Measurements from ENCODE around the gene NID1. TPM values are rescaled to one million over a fixed set of nuclear protein-coding genes. Genes with fewer than 3 reads are reported as not detected.

The NID1 gene
- total RNA-seq, 2 experiments from 2014 or later: not detected

- TF ChIP-seq EZH2phosphoT487 (IDR thresholded peaks at IDR 0.05; ENCODE audit: borderline replicate concordance, low read depth, low read length) (no peak), CTCF (conservative IDR thresholded peaks at IDR 0.05; ENCODE audit: low read length) (no peak)
- Histone ChIP-seq H2AFZ (ENCODE audit: low read length) (no peak overlapping the region), H3K79me2 (ENCODE audit: insufficient read depth, low read depth, low read length) (no peaks in the 10 kb centered on the region), H3K4me3 (ENCODE audit: low read depth, low read length, poor library complexity, severe bottlenecking) (no peak overlapping the region), H3K4me2 (ENCODE audit: low read length) (no peak overlapping the region), H4K20me1 (ENCODE audit: insufficient read depth, low read length) (no peaks in the 10 kb centered on the region), H3K27ac (ENCODE audit: low read depth, low read length, poor library complexity, severe bottlenecking) (no peak overlapping the region), H3K4me1 (ENCODE audit: insufficient read depth, low read length, poor library complexity, severe bottlenecking) (no peaks in the 10 kb centered on the region), H3K9me2 (ENCODE audit: insufficient read depth, low read length) (no peaks in the 10 kb centered on the region), H3K9me3 (ENCODE audit: low read length) (no peaks in the 10 kb centered on the region), H3K36me3 (ENCODE audit: insufficient read depth, low read length) (no peaks in the 10 kb centered on the region)
- CTCF ChIA-PET (ENCODE audit: unreplicated experiment): no interaction called here
- intact Hi-C loops (cut with micrococcal nuclease; ENCODE audit: unreplicated experiment): no loop called here
- BruUV-seq (replicated peaks): no TSS peak
- POLR2A ChIA-PET: no interaction called here
- no peak for DNase-seq (ENCODE audit: low spot score)
Observed at GRCh38 chr1:236060286-236060685, 4.6 kb downstream of the NID1 start.

GRCh38 chr1:236059011-236059410, 5.9 kb downstream of the NID1 start:
- H4K20me1 ChIP-seq (ENCODE audit: insufficient read depth, low read length): no peaks in the 10 kb centered on the region
- DNase-seq (ENCODE audit: low spot score): no peak
- H3K27ac ChIP-seq (ENCODE audit: low read depth, low read length, poor library complexity, severe bottlenecking): no peak overlapping the region
- BruUV-seq (replicated peaks): no TSS peak
- H3K9me2 ChIP-seq (ENCODE audit: insufficient read depth, low read length): no peaks in the 10 kb centered on the region
- H2AFZ ChIP-seq (ENCODE audit: low read length): no peak overlapping the region
- intact Hi-C loops (cut with micrococcal nuclease; ENCODE audit: unreplicated experiment): no loop called here
- ChIA-PET POLR2A (no interaction called here), CTCF (ENCODE audit: unreplicated experiment) (interaction anchor here (0.6 kb wide), 1 partner anchor 1188 kb away, joined by 3 read pairs; no protein-coding TSS in a partner anchor)
- no peaks in the 10 kb centered on the region for H3K4me1 ChIP-seq (ENCODE audit: insufficient read depth, low read length, poor library complexity, severe bottlenecking)
- H3K36me3 ChIP-seq (ENCODE audit: insufficient read depth, low read length): no peaks in the 10 kb centered on the region
- no peak for TF ChIP-seq CTCF (conservative IDR thresholded peaks at IDR 0.05; ENCODE audit: low read length)
- no peak for TF ChIP-seq EZH2phosphoT487 (IDR thresholded peaks at IDR 0.05; ENCODE audit: borderline replicate concordance, low read depth, low read length)
- H3K4me3 ChIP-seq (ENCODE audit: low read depth, low read length, poor library complexity, severe bottlenecking): no peak overlapping the region
- H3K79me2 ChIP-seq (ENCODE audit: insufficient read depth, low read depth, low read length): no peaks in the 10 kb centered on the region
- no peak overlapping the region for H3K4me2 ChIP-seq (ENCODE audit: low read length)
- H3K9me3 ChIP-seq (ENCODE audit: low read length): no peaks in the 10 kb centered on the region

- intact Hi-C loops (cut with micrococcal nuclease; ENCODE audit: unreplicated experiment): no loop called here
- no peaks in the 10 kb centered on the region for H3K9me2 ChIP-seq (ENCODE audit: insufficient read depth, low read length)
- H3K36me3 ChIP-seq (ENCODE audit: insufficient read depth, low read length): no peaks in the 10 kb centered on the region
- no peak overlapping the region for H2AFZ ChIP-seq (ENCODE audit: low read length)
- H3K4me3 ChIP-seq (ENCODE audit: low read depth, low read length, poor library complexity, severe bottlenecking): no peak overlapping the region
- TF ChIP-seq CTCF (conservative IDR thresholded peaks at IDR 0.05; ENCODE audit: low read length): no peak
- no peak for TF ChIP-seq EZH2phosphoT487 (IDR thresholded peaks at IDR 0.05; ENCODE audit: borderline replicate concordance, low read depth, low read length)
- H3K79me2 ChIP-seq (ENCODE audit: insufficient read depth, low read depth, low read length): no peaks in the 10 kb centered on the region
- no TSS peak for BruUV-seq (replicated peaks)
- no peak overlapping the region for H3K4me2 ChIP-seq (ENCODE audit: low read length)
- DNase-seq (ENCODE audit: low spot score): no peak
- ChIA-PET CTCF (ENCODE audit: unreplicated experiment) (interaction anchor here (0.6 kb wide), 1 partner anchor 1187 kb away, joined by 3 read pairs; no protein-coding TSS in a partner anchor), POLR2A (interaction anchor here (0.7 kb wide), 1 partner anchor 724 kb away, joined by 3 read pairs; no protein-coding TSS in a partner anchor)
- no peaks in the 10 kb centered on the region for H3K4me1 ChIP-seq (ENCODE audit: insufficient read depth, low read length, poor library complexity, severe bottlenecking)
- H3K27ac ChIP-seq (ENCODE audit: low read depth, low read length, poor library complexity, severe bottlenecking): no peak overlapping the region
- H4K20me1 ChIP-seq (ENCODE audit: insufficient read depth, low read length): no peaks in the 10 kb centered on the region
- no peaks in the 10 kb centered on the region for H3K9me3 ChIP-seq (ENCODE audit: low read length)
Observed at GRCh38 chr1:236058141-236058934, 6.6 kb downstream of the NID1 start.

All from OCI-LY7 (cell line).